Activated CD4-positive, alpha-beta T cell treated with anti-CD3 and anti-CD28 coated beads, Interleukin-2, amount 10 ng/mL, durations not matched to agents 24 days and 14 days (primary cell): ENCODE data around the gene SPATA20. TPM values are rescaled to one million over a fixed set of nuclear protein-coding genes. Genes with fewer than 3 reads are reported as not detected.

Source experiments
- DNase-seq: peaks from one replicate; pipeline ENCODE4 v3.0.0; 2022
- H3K27ac Mint-ChIP-seq: one replicate; pipeline ENCODE4 v1.8.0; 2022; ENCODE audit warnings: mild to moderate bottlenecking, mixed read lengths
- H3K27me3 Mint-ChIP-seq: one replicate; pipeline ENCODE4 v1.8.0; 2022; ENCODE audit warnings: mixed read lengths
- H3K36me3 Mint-ChIP-seq: one replicate; pipeline ENCODE4 v1.8.0; 2022; ENCODE audit warnings: low read depth, mild to moderate bottlenecking, mixed read lengths
- H3K4me1 Mint-ChIP-seq: one replicate; pipeline ENCODE4 v1.8.0; 2021; ENCODE audit warnings: mixed read lengths
- H3K4me3 Mint-ChIP-seq: one replicate; pipeline ENCODE4 v1.8.0; 2022; ENCODE audit warnings: mild to moderate bottlenecking, moderate library complexity, mixed read lengths
- H3K9me3 Mint-ChIP-seq: one replicate; pipeline ENCODE4 v1.8.0; 2021; ENCODE audit warnings: mixed read lengths
- intact Hi-C: fragments of 100-400 bp; cut with micrococcal nuclease; formaldehyde crosslinking; loops from one replicate; pipeline ENCODE4 v1.15.1; 2023
- total RNA-seq: library from RNA; stranded (reverse); gene quantifications from 2 replicates; pipeline ENCODE4 v1.2.3, GENCODE V29; 2022

The SPATA20 gene
- total RNA-seq, 1 donor from 2014 or later: 21.6 TPM

GRCh38 chr17:50540560-50541401 lies 6.2 kb upstream of the SPATA20 start:
- intact Hi-C loops: loop anchor here (10.0 kb wide), 1 partner anchor 414 kb away; no protein-coding TSS in a partner anchor

GRCh38 chr17:50541402-50541715 lies 5.6 kb upstream of the SPATA20 start:
- no peak overlapping the region for H3K27ac Mint-ChIP-seq
- H3K4me3 Mint-ChIP-seq: peak overlapping the region; percentile 83
- intact Hi-C loops: loop anchor here (10.0 kb wide), 1 partner anchor 413 kb away; no protein-coding TSS in a partner anchor
- no peak for DNase-seq
- H3K27me3 Mint-ChIP-seq: peaks cover 16% of the 10 kb centered on the region
- H3K4me1 Mint-ChIP-seq: peaks cover 13% of the 10 kb centered on the region
- H3K36me3 Mint-ChIP-seq: no peaks in the 10 kb centered on the region
- H3K9me3 Mint-ChIP-seq: no peaks in the 10 kb centered on the region

More at GRCh38 chr17:50540560-50541401, 6.2 kb upstream of the SPATA20 start:
- no peaks in the 10 kb centered on the region for H3K36me3 Mint-ChIP-seq
- no peak for DNase-seq
- H3K27ac Mint-ChIP-seq: no peak overlapping the region
- H3K4me1 Mint-ChIP-seq: peaks cover 13% of the 10 kb centered on the region
- H3K4me3 Mint-ChIP-seq: no peak overlapping the region
- peaks cover 13% of the 10 kb centered on the region for H3K27me3 Mint-ChIP-seq
- H3K9me3 Mint-ChIP-seq: no peaks in the 10 kb centered on the region

GRCh38 chr17:50541716-50542688 lies 5.0 kb upstream of the SPATA20 start:
- Mint-ChIP-seq H3K4me1 (peaks cover 16% of the 10 kb centered on the region), H3K36me3 (no peaks in the 10 kb centered on the region), H3K27me3 (peaks cover 19% of the 10 kb centered on the region), H3K27ac (peak overlapping the region; percentile 45), H3K4me3 (peak overlapping the region; percentile 83), H3K9me3 (no peaks in the 10 kb centered on the region)
- intact Hi-C loops: loop anchor here (1.0 to 10.0 kb wide), 3 partner anchors 31 to 413 kb away; no protein-coding TSS in a partner anchor
- DNase-seq: peak; percentile 98

- no peaks in the 10 kb centered on the region for H3K9me3 Mint-ChIP-seq
- H3K4me1 Mint-ChIP-seq: peaks cover 20% of the 10 kb centered on the region
- intact Hi-C loops: loop anchor here (1.0 to 10.0 kb wide), 3 partner anchors 32 to 412 kb away; no protein-coding TSS in a partner anchor
- no peak overlapping the region for H3K27ac Mint-ChIP-seq
- no peak for DNase-seq
- peak overlapping the region; percentile 83 for H3K4me3 Mint-ChIP-seq
- H3K36me3 Mint-ChIP-seq: no peaks in the 10 kb centered on the region
- peaks cover 19% of the 10 kb centered on the region for H3K27me3 Mint-ChIP-seq
Observed at GRCh38 chr17:50542795-50543774, 3.9 kb upstream of the SPATA20 start.

GRCh38 chr17:50544516-50544915 lies 2.5 kb upstream of the SPATA20 start:
- Mint-ChIP-seq H3K4me1 (peaks cover 20% of the 10 kb centered on the region), H3K27ac (no peak overlapping the region), H3K36me3 (no peaks in the 10 kb centered on the region), H3K4me3 (no peak overlapping the region), H3K9me3 (no peaks in the 10 kb centered on the region), H3K27me3 (peaks cover 19% of the 10 kb centered on the region)
- intact Hi-C loops: loop anchor here (10.0 kb wide), 1 partner anchor 410 kb away; no protein-coding TSS in a partner anchor
- no peak for DNase-seq

- no peak overlapping the region for H3K27ac Mint-ChIP-seq
- intact Hi-C loops: loop anchor here (5.0 to 10.0 kb wide), 2 partner anchors 297 to 409 kb away; no protein-coding TSS in a partner anchor
- H3K4me3 Mint-ChIP-seq: no peak overlapping the region
- H3K36me3 Mint-ChIP-seq: no peaks in the 10 kb centered on the region
- peaks cover 19% of the 10 kb centered on the region for H3K27me3 Mint-ChIP-seq
- DNase-seq: no peak
- no peaks in the 10 kb centered on the region for H3K9me3 Mint-ChIP-seq
- peaks cover 20% of the 10 kb centered on the region for H3K4me1 Mint-ChIP-seq
Observed at GRCh38 chr17:50545311-50545710, 1.7 kb upstream of the SPATA20 start.

- Mint-ChIP-seq H3K36me3 (no peaks in the 10 kb centered on the region), H3K9me3 (no peaks in the 10 kb centered on the region), H3K27me3 (peaks cover 19% of the 10 kb centered on the region), H3K4me3 (peak overlapping the region; percentile 83), H3K4me1 (peaks cover 17% of the 10 kb centered on the region), H3K27ac (no peak overlapping the region)
- no peak for DNase-seq
- intact Hi-C loops: loop anchor here (1.0 to 10.0 kb wide), 7 partner anchors 14 to 408 kb away; partner anchors contain the start of genes CACNA1G and RSAD1
Observed at GRCh38 chr17:50546701-50547034, 306 bp upstream of the SPATA20 start.

- peak overlapping the region; percentile 83 for H3K4me3 Mint-ChIP-seq
- intact Hi-C loops: loop anchor here (1.0 to 10.0 kb wide), 7 partner anchors 13 to 407 kb away; partner anchors contain the start of genes CACNA1G and RSAD1
- peaks cover 19% of the 10 kb centered on the region for H3K27me3 Mint-ChIP-seq
- peaks cover 12% of the 10 kb centered on the region for H3K4me1 Mint-ChIP-seq
- no peaks in the 10 kb centered on the region for H3K36me3 Mint-ChIP-seq
- H3K27ac Mint-ChIP-seq: peak overlapping the region; percentile 80
- H3K9me3 Mint-ChIP-seq: no peaks in the 10 kb centered on the region
- no peak for DNase-seq
Observed at GRCh38 chr17:50547736-50548083, 736 bp downstream of the SPATA20 start.

GRCh38 chr17:50548831-50549230 lies 1.9 kb downstream of the SPATA20 start:
- no peak for DNase-seq
- no peak overlapping the region for H3K27ac Mint-ChIP-seq
- H3K4me1 Mint-ChIP-seq: peaks cover 10% of the 10 kb centered on the region
- peaks cover 19% of the 10 kb centered on the region for H3K27me3 Mint-ChIP-seq
- no peaks in the 10 kb centered on the region for H3K36me3 Mint-ChIP-seq
- H3K9me3 Mint-ChIP-seq: no peaks in the 10 kb centered on the region
- intact Hi-C loops: loop anchor here (5.0 to 10.0 kb wide), 2 partner anchors 293 to 406 kb away; no protein-coding TSS in a partner anchor
- H3K4me3 Mint-ChIP-seq: no peak overlapping the region

GRCh38 chr17:50549256-50549941 lies 2.4 kb downstream of the SPATA20 start:
- intact Hi-C loops: loop anchor here (5.0 to 10.0 kb wide), 2 partner anchors 293 to 405 kb away; no protein-coding TSS in a partner anchor
- DNase-seq: no peak
- H3K4me1 Mint-ChIP-seq: peaks cover 9% of the 10 kb centered on the region
- peaks cover 15% of the 10 kb centered on the region for H3K27me3 Mint-ChIP-seq
- H3K36me3 Mint-ChIP-seq: no peaks in the 10 kb centered on the region
- no peak overlapping the region for H3K27ac Mint-ChIP-seq
- no peak overlapping the region for H3K4me3 Mint-ChIP-seq
- H3K9me3 Mint-ChIP-seq: no peaks in the 10 kb centered on the region

- no peaks in the 10 kb centered on the region for H3K9me3 Mint-ChIP-seq
- H3K27me3 Mint-ChIP-seq: peaks cover 11% of the 10 kb centered on the region
- peaks cover 7% of the 10 kb centered on the region for H3K4me1 Mint-ChIP-seq
- intact Hi-C loops: loop anchor here (5.0 to 10.0 kb wide), 2 partner anchors 292 to 405 kb away; no protein-coding TSS in a partner anchor
- H3K27ac Mint-ChIP-seq: no peak overlapping the region
- no peaks in the 10 kb centered on the region for H3K36me3 Mint-ChIP-seq
- no peak for DNase-seq
- no peak overlapping the region for H3K4me3 Mint-ChIP-seq
Observed at GRCh38 chr17:50549969-50550368, 3.0 kb downstream of the SPATA20 start.
